Measurements from ENCODE around the gene RARRES2.
A peak's percentile ranks its signal among the peaks of the same experiment; 100 is the strongest.
"Not testable (repeated sequence)": the region's sequence is repeated elsewhere in the genome, so short reads cannot be mapped to it uniquely, and the experiment has no call there.

RARRES2 gene

DNA sequence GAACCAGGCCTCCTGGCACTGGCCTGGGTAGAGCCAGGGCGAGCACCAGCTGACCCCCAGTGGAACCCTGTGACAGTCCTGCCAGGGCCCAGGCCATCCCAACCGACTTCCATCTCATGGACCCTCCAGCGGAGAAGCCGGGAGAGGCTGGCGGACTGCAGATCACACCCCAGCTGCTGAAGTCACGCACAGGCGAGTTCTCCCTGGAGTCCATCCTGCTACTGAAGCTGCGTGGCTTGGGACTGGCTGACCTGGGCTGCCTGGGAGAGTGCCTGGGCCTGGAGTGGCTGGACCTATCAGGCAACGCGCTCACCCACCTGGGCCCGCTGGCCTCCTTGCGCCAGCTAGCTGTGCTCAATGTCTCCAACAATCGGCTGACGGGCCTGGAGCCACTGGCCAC, 4.7 kb downstream of the RARRES2 start:
- DNase-seq: no peak

- DNase-seq: no peak
Measured at GRCh38 chr7:150335774-150336112, 5.7 kb downstream of the RARRES2 start.

DNA sequence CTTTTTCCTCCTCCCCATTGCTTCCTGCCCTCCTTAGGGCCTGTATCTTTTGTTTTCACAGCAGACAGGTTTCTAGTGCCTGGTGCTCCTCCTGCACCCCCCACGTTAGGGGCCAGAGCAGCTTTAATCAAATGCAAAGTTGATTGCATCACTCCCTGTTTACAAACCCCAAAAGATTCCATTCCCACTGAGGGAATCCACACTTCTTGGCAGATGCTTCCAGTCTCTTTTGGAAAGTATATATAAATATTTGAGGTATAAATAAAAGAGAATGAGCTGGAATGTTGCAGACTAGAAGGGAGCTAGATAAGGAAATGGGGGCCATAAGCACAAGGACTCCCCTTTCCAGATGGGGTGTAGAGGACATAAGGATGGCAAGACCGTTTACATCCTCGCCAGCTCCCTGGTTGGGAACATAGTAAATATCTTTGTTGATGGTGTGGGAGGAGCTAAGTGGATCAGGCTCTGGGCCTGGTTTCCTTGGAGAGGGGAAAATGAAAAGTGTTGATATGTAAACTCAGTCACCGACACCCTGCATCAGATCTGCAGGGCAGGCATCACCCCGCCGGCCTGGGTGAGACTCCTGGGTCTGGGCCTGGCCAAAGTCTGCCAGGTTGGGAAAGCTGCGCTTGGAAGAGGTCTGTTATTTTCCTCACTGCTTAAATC, 6.2 kb downstream of the RARRES2 start:
- DNase-seq: no peak

GRCh38 chr7:150334108-150334507, 7.3 kb downstream of the RARRES2 start:
- DNase-seq: no peak

DNA sequence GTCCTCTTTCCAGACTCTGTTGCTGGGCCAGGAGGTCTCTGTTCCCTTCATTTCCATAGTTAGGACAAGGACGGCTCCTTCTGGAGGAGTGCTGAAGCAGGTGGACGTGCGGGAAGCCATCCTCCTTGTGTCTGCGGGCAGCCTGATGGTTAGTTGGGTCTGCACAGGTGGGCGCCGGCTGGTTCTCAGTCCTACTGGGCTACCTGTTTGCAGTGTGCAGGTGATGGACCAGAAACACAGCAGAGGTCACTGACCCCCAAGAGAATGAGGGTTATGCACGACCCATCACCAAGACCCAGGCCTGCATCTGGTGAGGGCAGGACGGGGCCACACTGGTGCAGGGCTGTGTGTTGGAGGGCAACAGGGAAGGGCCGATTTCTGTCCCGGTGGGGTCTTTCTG, 7.8 kb downstream of the RARRES2 start:
- DNase-seq: no peak

GRCh38 chr7:150332852-150333635, 8.4 kb downstream of the RARRES2 start:
- DNase-seq: no peak

- no peak for DNase-seq
Measured at GRCh38 chr7:150330211-150330885, 11.1 kb downstream of the RARRES2 start.

DNA sequence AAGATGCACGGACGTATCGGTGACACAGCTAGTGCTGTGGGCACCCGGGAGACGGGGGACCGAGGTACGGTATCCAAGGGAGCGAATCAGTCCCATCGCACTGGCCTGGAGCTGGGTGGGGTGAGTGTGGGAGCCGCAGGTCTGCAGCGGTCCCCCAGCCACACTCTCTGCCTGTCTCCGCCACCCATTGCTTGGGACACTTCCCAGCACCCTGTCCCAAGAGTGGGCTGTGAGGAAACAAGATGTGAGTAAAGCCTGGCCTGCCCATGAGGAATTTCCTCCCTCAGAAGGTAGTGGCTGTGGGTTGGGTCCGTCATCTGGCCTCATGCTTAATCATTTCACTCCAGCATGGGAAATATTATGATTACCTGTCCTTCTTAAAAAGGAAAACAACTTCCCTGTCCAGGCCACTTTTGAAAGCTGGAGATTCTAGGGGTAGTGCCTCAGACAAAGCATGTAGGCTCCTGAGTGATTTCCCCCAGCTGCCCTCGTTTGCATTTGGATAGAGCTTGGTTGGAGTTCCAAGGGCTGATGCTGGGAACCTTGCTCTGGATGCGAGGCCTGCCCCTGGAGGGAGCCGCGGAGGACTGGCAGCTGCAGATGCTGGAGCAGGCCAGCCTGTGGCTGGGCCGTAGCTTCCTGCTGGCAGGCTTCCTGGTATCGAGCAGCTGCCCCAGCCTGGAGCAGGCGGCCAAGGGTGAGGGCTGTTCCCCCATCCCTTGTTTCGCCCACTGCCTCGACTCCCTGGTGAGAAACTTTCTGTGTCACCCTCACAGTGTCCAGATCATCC, 11.9 kb downstream of the RARRES2 start:
- no peak for DNase-seq

GRCh38 chr7:150327308-150327707, 14.1 kb downstream of the RARRES2 start:
- no peak for DNase-seq

DNA sequence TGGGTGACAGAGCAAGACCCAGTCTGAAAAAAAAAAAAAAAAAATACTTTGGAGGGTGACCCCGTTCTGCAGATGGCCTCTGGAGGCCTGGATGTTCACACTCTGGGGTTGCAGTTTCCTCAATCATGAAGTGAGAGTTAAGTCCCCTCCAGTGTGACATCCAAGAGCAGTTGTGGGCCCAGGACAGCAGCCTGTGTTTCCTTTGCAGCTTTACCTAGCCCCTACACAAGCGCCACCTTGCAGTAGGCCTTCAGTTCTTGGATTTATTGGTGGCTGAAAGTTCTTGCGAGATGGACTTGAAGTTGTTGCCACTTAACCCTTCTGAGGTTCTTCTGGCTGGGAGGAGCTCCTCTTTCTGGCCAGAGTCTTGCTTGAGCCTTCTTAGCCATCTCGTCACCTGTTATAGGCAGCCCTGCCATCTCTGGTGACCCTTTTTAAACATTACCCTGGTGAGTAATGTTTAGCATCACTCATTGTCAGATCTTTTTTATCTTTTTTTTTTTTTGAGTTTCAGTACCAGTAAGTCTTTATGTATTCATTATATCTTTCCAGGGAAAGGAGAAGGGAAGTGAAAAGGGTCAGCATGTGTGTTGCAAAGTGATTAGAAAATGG, 14.7 kb downstream of the RARRES2 start:
- no peak for DNase-seq

- no peak for DNase-seq
Measured at GRCh38 chr7:150325901-150326300, 15.5 kb downstream of the RARRES2 start.

DNA sequence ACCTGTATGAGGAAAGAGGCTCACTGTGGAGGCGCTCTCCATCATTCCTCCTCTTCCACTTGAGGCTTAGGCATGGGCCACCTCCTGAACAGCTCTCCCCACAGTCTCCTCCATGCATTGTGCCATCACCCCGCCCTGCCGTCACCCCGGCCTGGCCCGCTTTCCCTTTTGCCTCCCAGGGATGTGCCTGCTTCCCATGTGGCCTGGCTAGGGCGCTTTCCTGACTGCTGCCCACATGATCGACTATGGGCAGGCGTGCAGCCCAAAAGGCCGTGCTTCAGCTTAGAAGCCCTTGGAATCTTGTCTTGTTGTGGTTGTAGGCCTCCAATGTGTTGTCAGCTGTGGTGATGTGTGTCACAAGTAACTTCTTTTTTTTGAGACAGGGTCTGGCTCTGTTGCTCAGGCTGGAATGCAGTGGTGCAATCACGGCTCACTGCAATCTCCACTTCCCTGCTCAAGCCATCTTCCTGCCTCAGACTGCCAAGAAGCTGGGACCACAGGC, 16.3 kb downstream of the RARRES2 start:
- DNase-seq: no peak

DNA sequence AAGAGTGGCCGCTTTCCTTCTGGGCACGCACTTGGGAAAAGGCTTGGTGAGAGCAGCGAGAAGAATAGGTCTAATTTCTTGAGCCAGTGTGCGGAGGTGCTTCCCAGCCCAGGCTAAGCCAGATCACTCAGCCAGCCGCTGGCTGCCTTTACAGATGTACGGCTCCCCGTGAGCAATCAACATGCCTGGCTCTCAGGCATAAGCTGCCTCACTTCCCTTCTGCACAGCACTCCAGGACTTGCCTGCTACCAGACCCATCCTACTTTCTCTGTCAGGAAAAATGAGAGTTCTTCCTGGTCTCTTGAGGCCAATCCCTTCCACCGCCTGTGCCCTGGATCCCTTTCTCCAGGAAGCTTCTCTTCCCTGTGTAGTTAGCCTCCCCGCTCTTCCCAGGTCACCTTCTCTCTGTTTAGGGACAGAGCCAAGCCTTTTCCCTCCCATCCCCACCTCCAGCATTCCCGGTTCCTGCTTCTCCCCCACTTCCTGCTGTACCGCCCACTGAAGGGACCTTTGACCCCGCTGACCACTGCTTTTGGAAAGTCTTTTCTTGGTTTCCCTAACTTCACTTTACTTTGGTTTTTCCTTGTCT, 17.0 kb downstream of the RARRES2 start:
- DNase-seq: no peak

DNA sequence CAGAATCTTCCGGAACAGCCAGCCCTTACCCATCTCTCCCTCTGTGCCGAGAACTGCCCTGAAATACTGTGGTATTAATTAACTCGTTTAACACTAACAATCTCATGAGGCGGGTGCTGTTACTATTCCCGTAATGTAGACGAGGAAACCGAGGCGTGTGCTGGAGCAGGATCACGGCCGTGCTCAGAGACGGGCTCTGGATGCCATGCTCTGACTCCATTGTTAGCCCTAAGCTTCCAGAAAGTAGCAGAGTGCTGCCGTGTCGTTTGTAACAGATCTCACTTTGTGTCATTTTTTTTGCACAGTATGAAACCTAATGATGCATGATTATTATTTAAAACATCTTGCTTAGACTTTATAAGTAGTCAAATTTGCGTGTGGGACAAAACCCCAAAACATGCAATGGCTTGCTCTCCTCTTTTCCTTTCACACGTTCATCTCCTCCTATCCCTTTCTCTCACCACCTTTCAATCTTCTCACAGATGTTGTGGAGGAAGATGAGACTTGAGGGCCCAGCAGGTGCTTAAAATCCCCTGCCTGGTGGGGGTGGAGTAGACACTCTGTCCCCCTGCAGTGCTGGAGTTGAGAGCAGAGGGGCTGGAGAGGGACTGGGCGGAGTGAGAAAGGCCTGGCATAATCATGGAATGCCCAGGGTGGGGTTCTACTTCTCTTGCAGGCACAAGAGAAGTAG, 17.6 kb downstream of the RARRES2 start:
- peak; percentile 23 for DNase-seq

DNA sequence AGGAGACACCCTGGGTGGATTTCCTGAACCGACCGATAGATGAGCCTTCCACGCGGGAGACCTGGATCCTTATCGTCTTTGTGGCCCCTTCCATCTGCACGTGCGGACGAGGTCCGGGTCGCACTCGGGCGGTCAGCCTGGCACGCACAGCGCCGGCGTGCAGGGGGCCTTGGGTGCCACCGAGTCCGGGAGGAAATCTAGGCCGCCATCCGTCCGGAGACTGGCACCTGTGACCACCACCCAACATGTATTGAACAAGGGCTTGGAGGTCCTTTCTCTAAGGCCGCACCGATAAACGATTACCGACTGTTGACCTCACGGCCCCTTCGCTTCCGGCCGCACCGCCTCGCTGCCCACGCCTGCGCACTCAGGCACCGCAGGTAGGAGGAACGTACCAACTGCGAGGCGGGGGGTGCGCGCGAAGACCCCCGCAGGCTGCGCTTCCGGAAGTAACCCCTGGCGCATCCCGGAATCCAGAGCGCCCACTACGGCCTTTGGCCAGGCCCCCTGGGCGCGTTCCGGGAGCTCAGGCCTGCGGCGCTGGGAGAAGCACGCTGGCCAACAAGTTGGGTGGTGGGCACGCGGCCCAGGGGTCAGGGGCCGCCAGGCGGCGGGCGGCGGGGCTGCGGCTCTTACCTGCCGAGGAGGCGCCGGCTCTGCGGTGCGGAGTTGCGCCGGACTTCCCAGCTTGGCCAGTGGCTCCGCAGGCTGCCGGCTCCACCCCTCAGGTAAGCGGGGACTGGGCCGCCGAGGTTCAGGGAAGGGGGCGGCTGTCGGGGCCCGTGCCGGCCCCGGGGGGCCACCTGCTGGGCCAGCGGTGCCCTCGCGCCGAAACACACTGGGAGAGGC, 18.4 kb downstream of the RARRES2 start, which contains the start of the genes ACTR3C and LRRC61:
Gene ACTR3C, minus strand, starts transcription at position 713 of the 849 bp plus-strand sequence. CDS start 28,249 bp downstream, outside the sequence.
Gene LRRC61, plus strand, starts transcription at position 523 of the 849 bp plus-strand sequence. CDS start 13,507 bp downstream, outside the sequence.
- DNase-seq: peak; percentile 39

DNA sequence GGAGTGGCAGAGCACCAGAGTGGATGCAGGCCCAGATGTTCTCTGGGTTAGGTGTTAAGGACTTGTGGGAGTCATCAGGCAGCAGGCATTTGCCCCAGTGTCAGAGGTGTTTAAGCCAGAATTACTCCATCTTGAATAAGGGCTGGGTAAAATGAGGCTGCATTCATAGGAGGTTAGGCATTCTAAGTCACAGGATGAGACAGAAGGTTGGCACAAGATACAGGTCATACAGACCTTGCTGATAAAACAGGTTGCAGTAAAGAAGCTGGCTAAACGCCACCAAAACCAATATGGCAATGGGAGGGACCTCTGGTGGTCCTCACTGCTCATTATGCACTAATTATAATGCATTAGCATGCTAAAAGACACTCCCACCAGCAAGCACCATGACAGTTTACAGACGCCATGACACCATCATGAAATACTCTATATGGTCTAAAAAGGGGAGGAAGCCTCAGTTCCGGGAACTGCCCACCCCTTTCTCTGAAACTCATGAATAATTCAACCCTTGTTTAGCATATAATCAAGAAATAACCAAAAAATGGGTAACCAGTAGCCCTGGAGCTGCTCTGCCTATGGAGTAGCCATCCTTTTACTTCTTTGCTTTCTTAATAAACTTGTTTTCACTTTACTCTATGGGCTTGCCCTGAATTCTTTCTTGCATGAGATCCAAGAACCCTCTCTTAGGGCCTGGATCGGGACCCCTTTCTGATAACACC, 19.2 kb downstream of the RARRES2 start:
- DNase-seq: peak; percentile 49

GRCh38 chr7:150321788-150322113, 19.7 kb downstream of the RARRES2 start:
- no peak for DNase-seq

DNA sequence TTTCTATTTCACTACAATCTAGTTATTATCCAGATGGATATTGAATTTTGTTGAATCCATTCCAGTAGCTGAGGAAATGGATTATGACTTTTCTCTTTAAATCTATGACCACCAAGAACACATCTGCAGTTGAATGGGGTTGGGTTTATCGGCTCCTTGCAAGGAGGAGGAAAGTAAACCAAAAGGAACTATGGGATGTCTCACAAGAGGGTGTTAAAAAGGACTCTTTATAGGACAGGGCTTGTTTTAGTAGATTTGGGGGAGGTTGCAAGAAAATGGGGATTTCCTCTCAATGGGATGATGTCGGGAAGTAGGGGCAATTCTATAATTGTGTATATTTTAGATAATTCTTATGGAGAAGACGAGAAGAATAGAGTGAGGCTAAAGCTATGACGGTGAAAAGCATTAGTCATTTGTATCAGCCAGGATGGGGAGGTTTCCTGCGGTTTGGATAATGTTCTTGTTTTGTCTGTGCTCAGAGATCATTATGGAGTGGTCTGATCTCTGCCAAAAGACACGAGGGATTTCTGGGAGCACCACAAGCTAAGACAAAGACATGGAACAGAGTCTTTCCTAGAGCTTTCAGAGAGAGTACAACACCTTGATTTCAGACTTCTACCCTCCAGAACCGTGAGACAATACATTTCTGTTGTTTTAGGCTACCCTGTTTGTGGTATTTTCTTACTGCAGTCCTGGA, 23.5 kb downstream of the RARRES2 start:
- DNase-seq: no peak

DNA sequence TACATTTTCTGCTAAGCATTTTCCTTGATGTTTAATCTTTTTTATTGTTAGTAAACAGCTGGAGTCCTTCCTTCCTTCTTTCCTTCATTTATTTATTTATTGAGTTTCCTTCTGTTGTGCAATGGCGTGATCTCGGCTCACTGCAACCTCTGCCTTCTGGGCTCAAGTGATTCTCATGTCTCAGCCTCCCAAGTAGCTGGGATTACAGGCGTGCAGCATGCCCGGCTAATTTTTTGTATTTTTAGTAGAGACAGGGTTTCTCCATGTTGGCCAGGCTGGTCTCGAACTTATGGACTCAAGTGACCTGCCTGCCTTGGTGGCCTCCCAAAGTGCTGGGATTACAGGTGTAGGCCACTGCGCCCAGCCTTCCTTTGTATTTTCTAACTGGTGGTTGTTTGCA, 24.4 kb downstream of the RARRES2 start:
- not testable (repeated sequence) for DNase-seq
